SK-N-MC (cell line): ENCODE measurements around the gene CCIN.

Source experiments
- EZH2 ChIP-seq: fragments of 200-600 bp; sonication (generic); IDR thresholded peaks from one replicate; pipeline ENCODE4 v1.6.1; 2017; ENCODE audit warnings: antibody characterized with exemption
- FOXP2 ChIP-seq: optimal IDR thresholded peaks from 2 replicates; pipeline ENCODE3; 2011; ENCODE audit warnings: mild to moderate bottlenecking, moderate library complexity; ENCODE audit not compliant: insufficient read depth; ENCODE audit errors: extremely low read length, control extremely low read depth
- POLR2AphosphoS5 ChIP-seq: IDR thresholded peaks from 2 replicates; pipeline ENCODE4 v1.6.1; 2012; ENCODE audit warnings: mild to moderate bottlenecking, low read depth, low read length, borderline replicate concordance

- TF ChIP-seq EZH2 (no peak), POLR2AphosphoS5 (no peak), FOXP2 (no peak)
Observed at GRCh38 chr9:36158122-36158521, 11.1 kb upstream of the CCIN start.
